CD4-positive, alpha-beta T cell treated with Interleukin-6 at 100 ng/mL for 8 hours (primary cell): ENCODE measurements around the gene VPS37C.
"Not testable (repeated sequence)": the region's sequence is repeated elsewhere in the genome, so short reads cannot be mapped to it uniquely, and the experiment has no call there.

Source experiments
- DNase-seq: peaks from one replicate; pipeline ENCODE4 v3.0.0-alpha.2; 2020; ENCODE audit warnings: mixed read lengths, low spot score

The VPS37C gene

DNA sequence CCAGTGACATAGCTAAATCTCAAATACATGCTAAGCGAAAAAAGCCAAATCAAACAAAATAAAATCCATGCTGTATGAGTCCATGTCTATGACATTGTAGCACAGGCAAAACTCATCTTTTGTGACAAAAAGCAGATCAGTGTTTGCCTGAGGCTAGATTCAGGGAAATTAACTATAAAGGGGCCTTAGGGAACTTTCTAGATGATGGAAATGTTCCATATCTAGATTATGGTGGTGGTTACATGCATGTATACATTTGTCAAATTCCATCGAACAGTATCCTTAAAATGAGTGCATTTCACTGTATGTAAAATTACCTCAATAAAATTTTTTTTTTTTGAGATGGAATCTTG lies 44.1 kb downstream of the VPS37C start:
- DNase-seq = no peak

DNA sequence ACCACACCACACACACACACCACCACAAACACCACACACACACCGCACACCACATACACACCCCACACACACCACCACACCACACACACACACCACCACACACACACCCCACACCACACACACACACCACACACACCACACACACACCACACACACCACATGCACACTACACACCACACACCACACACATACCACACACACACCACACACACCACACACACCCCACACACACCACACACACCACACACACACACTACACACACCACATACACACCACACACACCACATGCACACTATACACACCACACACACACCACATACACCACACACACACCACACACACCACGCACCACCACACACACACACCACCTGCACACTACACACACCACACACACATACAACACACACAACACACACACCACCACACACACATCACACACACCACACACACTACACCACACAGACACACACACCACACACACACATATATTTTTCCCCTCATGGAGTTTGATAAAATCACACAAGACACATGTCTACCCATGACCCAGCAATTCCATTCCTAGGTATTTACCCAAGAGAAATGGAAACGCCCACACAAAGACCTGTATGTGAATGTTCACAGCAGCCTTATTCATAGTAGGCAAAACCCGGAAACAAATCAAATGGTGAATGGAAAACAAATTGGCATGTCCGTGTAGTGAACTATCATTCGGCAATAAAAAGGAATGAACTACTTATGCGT lies 44.6 kb downstream of the VPS37C start:
- DNase-seq = no peak

DNA sequence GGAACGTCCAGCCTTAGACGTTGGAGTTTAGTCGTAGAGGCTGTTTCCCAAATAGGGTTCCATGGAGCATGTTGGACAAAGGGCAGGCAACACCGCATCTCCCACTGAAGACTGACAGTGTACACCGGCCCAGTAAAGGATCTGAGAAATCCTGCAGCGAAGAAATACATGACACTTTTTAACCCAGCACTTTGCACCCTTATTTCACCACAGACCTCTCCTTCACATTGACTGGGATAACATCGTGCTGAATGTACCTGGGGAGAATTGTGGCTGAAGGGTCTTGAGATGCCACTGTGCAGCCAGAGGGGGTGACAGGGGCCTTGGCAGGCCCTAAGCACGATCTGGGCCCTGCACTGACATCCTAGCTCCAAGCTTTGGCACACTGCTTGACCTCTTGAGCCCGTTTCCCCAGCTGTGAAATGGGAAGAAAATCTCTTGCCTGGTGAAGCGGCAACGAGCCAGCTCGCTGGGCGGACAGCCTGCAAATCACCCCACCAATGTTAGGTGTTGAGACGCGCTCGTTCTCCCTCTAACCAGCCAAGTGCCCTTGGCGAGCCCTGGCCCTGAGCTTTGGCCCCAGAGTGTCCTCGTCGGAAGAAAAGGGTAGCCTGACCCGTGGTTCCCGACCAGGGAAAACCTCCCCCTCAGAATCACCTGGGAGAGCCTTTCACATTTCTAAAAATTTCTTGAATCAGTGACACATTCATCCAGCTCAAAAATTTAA lies 45.6 kb downstream of the VPS37C start:
- no peak for DNase-seq

DNA sequence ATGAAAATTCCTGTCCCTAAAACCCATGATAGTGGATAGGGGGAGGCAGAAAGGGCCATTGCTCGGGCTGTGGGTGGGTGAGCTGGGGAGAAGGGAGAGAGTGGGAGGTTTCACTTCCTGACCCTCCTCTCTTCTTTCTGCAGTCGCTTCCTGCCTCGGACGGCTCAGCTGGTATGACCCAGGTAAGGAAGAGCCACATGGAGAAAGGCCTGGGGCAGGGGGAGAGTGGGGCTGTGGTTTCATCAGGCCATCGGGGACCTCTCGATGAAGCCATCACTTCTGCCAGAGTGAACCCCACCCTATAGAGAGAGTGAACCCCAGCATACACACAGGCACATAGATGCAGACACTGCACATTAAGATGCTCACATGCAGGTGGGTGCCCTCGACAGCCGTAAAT lies 46.3 kb downstream of the VPS37C start:
- no peak for DNase-seq

DNA sequence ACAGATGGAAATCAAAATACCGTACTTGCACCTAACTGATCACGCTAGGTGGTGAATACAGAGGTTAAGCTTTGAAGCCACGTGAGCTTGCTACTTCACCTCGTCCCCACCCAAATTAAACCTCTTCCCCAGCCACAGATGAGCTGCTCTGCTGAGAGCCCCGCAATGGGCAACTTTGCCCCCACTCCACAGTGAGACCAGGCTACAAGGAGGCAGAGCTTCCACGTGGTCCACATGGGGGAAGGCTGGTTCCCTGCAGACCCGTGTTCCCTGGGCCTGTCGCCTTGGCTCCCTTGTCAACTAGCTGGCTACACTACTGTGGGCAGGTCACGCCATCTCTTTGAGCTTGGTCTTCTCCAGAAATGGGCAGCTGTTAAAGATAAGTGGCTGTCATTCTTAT lies 48.0 kb downstream of the VPS37C start:
- DNase-seq = no peak

DNA sequence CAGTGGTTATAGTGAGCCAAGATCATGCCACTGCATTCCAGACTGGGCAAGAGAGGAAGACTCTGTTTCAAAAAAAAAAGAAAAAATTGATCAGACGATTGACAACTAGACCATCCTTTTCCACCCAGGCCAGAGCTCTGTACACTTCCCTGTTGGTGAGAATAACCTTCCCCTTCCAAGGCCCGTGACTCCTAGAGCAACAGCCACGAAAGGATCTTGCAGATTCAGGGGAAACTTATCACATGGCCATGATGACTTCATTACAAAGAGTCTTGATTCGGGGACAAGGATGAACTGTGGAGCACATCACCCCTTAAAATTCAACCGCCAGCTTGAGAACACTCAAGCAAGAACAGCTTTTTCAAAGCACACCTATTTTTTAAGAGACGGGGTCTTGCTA lies 48.7 kb downstream of the VPS37C start:
- no peak for DNase-seq

DNA sequence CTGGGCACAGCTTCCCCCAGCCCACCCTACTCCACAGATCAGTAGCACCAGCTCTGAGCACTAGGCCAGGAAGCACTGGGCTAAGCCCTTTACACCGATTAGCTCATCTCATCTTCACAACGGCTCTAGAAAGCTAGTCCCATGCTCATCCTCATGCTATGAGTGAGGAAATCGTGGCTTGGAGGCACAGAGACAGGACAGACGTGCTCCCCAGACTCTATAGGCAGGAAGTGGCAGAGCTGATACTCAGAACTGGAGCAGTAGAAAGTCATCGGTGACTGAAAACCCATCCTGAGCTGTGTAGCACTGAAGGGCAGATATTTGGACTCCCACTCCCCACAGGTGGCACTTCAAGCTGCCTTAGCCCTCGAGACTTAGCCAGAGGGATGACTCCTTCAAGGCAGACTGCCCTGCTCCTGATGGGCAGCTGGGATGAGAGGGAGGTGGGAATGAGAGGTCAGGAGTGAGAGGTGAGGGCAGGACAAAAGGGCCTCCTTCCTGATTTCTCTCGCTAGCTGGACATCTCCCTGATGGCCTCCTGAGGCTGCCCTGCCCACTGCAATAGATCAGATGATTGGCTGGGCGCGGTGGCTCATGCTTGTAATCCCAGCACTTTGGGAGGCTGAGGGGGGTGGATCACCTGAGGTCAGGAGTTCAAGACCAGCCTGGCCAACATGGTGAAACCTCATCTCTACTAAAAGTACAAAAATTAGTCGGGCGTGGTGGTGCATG lies 49.3 kb downstream of the VPS37C start:
- peak; percentile 71 for DNase-seq

DNA sequence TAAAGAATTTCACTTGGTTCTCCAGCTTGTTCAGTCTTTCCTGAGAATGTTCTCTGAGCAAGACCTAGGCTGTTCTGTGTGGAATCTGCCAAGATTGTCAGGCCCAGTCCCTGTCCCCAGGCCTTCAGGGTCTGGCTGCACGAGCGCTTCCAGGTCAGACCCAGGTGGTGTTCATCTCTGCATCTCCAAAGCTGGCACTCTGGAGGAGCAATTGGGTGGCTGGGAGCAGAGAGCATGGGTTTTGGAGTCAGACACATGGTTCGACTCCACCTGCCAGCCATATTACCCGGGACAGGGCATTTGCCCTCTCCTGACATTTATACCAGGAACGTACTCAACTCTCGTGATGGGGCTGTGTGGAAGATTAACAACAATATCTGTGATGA lies 50.2 kb downstream of the VPS37C start:
- no peak for DNase-seq

DNA sequence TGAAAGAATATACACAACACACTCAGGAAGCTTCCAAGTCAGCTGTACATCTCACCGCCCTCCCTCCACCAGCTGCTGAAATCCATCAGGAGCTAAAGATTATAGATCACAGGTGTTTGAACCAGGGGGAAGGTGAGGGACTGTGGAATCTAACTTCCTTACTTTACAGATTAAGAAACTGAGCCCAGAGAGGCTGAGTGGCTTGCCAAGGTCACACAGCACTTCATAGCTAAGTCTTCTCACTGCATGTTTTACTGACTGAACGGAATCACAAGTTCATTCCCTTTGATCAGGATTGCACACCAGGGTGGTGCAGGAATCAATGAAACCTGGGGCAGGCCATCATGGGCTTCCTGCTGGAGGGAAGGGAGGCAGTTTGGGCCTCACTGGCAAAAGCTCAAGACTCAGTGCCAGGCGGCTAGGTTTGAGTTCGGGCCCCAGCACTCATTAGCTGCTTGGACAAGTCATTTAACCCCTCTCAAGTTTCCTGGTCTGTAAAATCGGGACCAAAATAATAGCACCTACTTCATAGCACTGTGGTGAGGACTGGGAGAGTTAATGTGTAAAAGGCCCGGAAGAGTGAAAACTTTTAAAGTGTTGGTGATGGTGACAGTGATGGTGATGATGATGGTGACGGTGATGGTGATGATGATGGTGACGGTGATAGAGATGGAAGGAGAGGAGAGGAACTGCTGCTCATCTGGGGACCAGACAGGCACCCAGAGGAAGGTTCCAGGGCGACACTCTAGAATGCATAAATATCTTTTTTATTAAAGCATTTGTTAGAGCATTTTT lies 50.8 kb downstream of the VPS37C start:
- DNase-seq = no peak

DNA sequence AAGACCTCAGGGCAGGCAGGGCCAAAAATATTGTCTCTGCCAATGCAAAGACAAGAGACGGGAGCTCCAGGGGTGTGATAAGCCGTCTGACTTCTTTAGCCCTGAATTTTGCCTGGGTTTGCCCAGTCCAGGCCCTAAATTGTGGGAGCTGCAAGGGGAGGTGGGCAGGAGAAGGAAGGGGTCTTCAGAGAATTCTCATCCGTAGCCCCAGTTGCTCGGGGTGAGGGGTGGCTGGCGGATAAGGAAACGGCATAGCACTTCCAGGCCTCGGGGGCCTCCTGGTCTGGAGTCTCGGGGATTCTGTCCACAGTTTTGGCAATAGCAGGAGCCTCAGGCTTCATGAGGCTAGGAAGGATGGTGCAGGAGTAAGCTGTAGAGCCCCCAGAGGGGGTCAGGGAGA lies 51.6 kb downstream of the VPS37C start:
- no peak for DNase-seq

DNA sequence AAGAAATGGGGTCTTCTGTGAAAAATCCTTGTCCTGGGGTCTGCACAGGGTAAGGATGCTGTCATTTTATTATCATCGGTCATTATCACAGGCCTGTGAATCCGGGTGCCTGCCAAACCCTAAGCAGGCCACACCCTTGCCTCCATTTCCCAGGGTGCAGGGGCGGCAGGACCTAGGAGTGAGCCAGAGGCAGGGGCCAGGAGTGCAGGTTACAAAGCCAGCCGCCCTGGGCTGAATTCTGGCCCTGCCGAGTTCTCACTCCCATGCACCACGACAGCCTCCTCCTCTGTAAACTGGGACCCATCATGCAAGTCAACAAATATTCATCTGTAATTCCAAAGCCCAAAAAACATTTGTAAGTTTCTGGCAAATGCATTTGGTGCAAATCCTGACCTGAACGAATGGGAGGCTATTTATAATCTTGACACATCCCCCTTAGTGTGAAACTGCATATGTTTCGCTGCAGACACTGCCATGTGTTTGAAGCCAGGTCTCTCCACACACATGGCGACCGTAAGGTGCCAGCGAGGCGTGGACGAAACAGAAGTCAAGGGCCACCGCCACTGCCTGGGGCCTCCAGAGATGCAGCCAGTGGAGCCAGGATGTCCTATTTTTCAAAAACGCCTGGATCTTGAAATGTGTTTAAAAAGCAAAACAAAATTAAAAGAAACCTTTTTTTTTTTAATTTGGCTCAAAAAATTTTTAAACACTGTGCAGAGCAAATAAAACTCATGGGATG lies 52.2 kb downstream of the VPS37C start:
- DNase-seq = no peak

DNA sequence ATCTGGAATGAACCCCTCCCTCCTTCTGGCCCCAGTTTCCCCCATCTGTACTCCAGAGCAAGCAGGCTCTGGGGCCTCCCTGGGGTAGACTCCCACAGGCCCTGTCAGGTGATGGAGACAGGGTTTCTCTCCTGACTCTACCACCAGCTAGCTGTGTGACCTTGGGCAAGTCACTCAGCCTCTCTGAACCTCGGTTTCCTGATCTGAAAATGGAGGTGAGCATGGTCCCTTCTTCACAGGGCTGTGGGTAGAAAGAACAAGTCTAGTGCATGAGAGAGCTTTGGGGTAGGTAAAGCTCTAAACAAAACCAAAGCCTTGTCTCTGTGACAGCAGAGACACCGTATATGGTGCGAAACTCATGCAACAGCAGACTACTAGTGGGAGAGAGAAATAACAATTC lies 53.3 kb downstream of the VPS37C start:
- no peak for DNase-seq

DNA sequence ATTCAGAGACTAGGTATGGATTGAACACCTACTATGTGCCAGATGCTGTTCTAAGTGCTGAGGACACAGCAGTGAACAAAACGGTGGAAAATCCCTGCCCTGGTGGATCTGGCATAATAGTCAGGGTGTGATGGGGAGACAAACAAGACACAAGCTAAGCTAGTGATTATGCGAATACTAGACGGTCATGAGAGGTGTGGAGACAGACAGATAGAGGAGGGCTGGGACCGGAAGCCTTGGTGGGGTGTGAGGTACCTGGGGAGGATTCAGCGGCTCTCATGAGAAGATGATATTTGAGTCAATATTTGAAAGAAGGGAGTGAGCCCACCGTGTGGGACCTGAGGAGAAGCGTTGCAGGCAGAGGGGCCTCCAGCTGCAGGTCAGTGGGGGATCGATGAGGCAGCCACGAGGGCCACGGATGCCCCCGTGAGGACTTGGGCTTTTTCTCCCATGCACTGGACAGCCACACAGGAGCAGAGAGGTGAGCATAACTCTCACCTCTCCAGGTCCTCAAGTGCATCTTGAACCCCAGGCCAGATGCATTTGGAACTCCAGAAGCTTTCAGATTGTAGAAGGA lies 54.2 kb downstream of the VPS37C start:
- DNase-seq = no peak

DNA sequence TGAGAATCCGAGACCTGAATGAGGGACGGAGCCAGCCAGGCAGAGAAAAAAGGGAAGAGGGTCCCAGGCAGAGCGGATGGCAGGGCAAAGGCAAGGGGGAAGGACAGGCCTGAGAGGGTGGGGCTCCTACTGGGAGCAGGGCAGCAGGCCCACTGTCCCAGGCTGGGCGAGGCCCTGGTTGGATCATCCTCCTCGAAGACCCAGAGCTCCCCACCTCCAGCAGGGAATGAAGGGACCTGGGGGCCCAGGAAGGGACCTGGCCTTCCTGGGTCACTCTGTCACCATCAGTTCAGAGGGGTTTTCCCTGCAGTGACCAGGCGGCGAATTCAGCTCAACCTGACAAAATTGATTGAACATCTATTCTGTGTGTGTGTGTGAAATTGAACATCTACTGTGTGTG lies 54.9 kb downstream of the VPS37C start:
- no peak for DNase-seq

DNA sequence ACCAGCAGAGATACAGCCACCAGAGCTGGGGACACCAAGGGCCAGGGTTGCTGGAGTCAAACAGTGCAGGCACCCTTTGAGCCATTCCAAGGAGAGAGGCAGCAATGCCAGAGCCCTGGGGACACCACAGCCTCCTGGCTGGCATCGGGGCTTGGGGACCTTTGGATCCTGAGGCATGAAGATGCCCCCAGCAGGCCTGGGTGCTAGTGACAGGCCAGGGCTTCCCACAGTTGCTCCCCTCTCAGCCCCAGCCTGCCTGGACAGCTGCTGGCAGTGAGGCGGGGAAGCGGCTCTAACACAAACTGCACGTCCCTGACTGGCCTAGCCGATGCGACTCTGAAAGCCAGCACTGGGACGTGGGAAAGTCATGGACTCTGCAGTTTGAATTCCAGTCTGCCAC lies 56.3 kb downstream of the VPS37C start:
- DNase-seq = no peak

DNA sequence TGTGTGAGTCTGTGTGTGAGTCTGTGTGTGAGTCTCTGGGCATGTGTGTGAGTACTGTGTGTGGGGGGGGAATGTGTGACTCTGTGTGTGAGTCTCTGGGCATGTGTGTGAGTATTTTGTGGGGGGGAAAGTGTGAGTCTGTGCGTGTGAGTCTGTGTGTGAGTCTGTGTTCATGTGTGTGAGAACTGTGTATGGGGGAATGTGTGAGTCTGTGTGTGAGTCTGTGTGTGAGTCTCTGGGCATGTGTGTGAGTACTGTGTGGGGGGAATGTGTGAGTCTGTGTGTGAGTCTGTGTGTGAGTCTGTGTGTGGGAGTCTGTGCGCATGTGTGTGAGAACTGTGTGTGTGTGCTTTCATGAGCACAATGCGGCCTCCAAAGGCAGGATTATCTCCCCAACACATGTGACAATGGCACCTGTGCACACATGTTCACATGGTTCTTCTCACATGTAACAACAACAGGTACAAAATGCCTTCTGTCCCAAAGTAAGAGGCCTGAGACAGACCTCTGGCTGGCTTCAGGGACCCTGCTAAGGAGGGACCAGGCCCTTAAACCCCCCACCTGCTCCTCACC lies 57.3 kb downstream of the VPS37C start:
- DNase-seq = no peak

DNA sequence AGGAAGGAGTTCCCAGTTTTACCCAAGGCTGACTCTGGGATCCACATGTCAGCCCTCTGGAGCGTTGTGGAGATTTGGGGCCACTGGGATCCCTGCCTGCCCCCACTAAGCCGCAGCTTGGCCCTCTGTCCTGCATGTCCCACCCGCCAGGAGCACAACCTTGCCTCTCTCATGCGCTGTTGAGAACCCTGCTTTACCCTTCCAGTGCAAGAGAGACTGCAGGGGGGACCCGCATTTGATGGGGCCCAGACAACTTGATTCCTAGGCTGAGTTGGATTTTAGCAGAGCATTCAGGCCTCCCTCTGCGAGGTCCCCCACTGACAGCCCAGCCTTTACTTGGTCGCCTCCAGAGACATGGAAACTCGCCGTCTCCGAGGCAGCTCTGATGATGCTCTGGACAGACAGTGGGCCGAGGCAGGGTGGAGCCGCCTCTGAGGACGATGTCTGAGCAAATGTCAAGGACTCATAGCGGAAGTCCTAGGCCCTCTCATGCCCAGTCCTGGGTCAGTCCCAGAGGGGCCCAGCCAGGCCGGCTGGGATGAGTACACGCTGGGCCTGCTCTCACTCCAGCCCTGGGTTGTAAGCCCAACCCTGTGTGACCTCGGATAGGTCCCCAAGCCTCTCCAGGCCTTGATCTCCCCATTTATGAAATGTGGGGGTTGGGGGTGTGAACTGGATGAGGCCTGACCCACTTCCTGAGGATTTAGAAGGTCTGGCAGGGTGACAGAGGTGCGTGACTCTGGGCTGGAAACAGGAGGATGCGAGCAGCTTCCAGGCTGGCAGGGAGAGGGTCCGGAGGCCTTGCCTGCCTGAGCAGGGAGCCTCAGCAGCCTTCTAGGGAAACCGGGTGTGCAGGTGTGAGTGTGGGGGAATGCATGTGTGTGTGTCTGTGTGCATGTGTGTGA lies 58.3 kb downstream of the VPS37C start:
- DNase-seq = no peak

DNA sequence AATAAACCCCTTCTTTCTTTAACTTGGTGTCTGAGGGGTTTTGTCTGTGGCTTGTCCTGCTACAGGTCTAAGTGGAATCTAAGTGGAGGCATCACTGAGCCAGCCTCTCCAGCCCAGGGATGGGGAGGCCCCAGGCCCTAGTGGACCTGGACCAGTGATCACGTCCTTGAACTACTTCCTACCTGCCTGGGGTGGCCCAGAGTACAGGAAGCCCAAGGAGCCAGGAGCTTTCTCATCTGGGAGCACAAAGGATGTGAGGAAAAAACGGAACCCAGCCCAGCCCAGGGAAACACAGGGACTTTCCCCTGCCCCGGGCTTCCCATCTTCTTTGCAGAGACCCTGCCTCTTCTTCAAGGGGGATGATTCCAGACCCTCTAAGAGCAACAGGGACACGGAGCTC lies 62.4 kb downstream of the VPS37C start:
- DNase-seq = no peak

DNA sequence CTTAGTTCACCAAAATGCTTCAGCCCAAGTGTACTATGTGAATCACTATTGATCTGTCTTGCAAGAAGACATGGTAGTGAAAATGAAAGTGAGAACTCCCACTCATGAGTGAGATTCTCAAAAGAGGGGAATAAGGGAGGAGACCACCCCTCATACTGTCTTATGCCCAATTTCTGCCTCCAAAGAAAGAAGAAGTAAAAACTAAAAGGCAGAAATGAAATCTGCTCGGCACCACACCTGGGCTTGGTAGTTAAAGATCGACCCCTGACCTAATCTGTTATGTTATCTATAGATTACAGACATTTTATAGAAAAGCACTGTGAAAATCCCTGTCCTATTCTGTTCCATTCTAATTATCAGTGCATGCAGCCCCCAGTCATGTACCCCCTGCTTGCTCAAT lies 63.0 kb downstream of the VPS37C start:
- DNase-seq = not testable (repeated sequence)

DNA sequence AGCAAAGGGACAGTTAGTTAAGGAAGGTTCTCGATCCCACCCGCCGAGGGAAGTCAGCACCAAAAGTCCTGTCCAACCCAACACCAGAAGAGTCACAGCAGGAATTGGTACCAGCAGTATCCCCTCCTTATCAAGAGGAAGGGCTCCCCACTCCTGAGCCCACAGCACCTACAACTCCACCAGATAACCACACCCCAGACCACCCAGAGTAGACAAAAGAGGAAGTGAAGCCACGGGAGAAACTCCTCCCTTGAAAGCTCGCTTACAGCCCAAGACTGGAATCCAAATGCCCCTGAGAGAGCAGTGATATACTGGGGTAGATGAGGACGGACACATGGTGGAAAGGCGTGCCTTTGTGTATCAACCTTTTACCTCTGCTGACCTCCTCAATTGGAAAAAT lies 66.2 kb downstream of the VPS37C start:
- no peak for DNase-seq
